H1 (cell line): ENCODE results near the gene TLR9. TPM values are rescaled to one million over a fixed set of nuclear protein-coding genes. Genes with fewer than 3 reads are reported as not detected.

Experiments
- CTCF ChIA-PET: fragments of 300-600 bp; sonication (Branson Sonifier 250); formaldehyde crosslinking; loops from one replicate; lab custom pipeline; 2021; ENCODE audit not compliant: partially characterized antibody; lab: Charles Lee
- POLR2A ChIA-PET: fragments of 300-600 bp; sonication (Branson Sonifier 250); formaldehyde crosslinking; loops from one replicate; lab custom pipeline; 2021; ENCODE audit warnings: inconsistent platforms; ENCODE audit not compliant: partially characterized antibody; lab: Charles Lee
- DNase-seq, 2 experiments: peaks; one replicate each; pipeline versions ENCODE4 v3.0.0 to v3.0.0-alpha.2; 2010 to 2022; ENCODE audit warnings: low spot score in 2 of 2, low read depth in 1 of 2, mixed read lengths in 1 of 2
- FAIRE-seq: peaks from 2 replicates; lab custom pipeline; 2011; peaks lifted over from hg19 to GRCh38; lab: Jason Lieb, UNC
- H2AFZ ChIP-seq: 2 replicates; pipeline ENCODE4 v1.8.1; 2012; ENCODE audit warnings: low read length, inconsistent platforms
- H2AK5ac ChIP-seq: 2 replicates; pipeline ENCODE4 v1.6.1; 2013; ENCODE audit warnings: low read depth, low read length
- H2BK120ac ChIP-seq: replicated peaks from 2 replicates; pipeline ENCODE3; 2013; ENCODE audit warnings: low read depth, low read length, inconsistent platforms
- H2BK12ac ChIP-seq: 2 replicates; pipeline ENCODE4 v1.6.1; 2013; ENCODE audit warnings: low read depth, low read length
- H2BK15ac ChIP-seq: 2 replicates; pipeline ENCODE4 v1.6.1; 2013; ENCODE audit warnings: low read length
- H2BK20ac ChIP-seq: 2 replicates; pipeline ENCODE4 v1.6.1; 2013; ENCODE audit warnings: low read length
- H2BK5ac ChIP-seq: 2 replicates; pipeline ENCODE4 v1.6.1; 2013; ENCODE audit warnings: low read depth, low read length
- H3K14ac ChIP-seq: 2 replicates; pipeline ENCODE4 v1.6.1; 2013; ENCODE audit warnings: inconsistent platforms; ENCODE audit not compliant: insufficient read length
- H3K18ac ChIP-seq: 2 replicates; pipeline ENCODE4 v1.6.1; 2013; ENCODE audit warnings: low read length; ENCODE audit errors: extremely low read depth
- H3K23ac ChIP-seq: 2 replicates; pipeline ENCODE4 v1.6.1; 2013; ENCODE audit warnings: inconsistent platforms; ENCODE audit not compliant: insufficient read length
- H3K23me2 ChIP-seq: 2 replicates; pipeline ENCODE4 v1.6.1; 2013; ENCODE audit warnings: low read depth, low read length
- H3K27ac ChIP-seq: 2 replicates; pipeline ENCODE4 v1.6.1; 2011; ENCODE audit warnings: low read depth, low read length, inconsistent platforms
- H3K27me3 ChIP-seq, 4 experiments: replicated peaks in 1 of 4; 1 replicate in 1 of 4; 2 replicates in 3 of 4; pipeline versions ENCODE4 v1.6.1 to v1.8.1; 2011 to 2013; ENCODE audit warnings: low read length in 3 of 4, mild to moderate bottlenecking in 3 of 4, inconsistent platforms in 2 of 4, mixed read lengths in 2 of 4, moderate library complexity in 1 of 4; ENCODE audit not compliant: control insufficient read depth in 3 of 4, insufficient read depth in 3 of 4; ENCODE audit errors: extremely low read depth in 1 of 4
- H3K36me3 ChIP-seq, 4 experiments: 2 replicates each; pipeline versions ENCODE4 v1.6.1 to v1.8.1; 2011 to 2013; ENCODE audit warnings: mild to moderate bottlenecking in 4 of 4, low read length in 3 of 4, moderate library complexity in 2 of 4, control low read depth in 1 of 4, inconsistent platforms in 1 of 4; ENCODE audit not compliant: insufficient read depth in 4 of 4, control insufficient read depth in 2 of 4
- H3K4ac ChIP-seq: replicated peaks from 2 replicates; pipeline ENCODE3; 2013; ENCODE audit warnings: low read length, low read depth, mixed read lengths, inconsistent platforms; ENCODE audit not compliant: insufficient read length
- H3K4me1 ChIP-seq, 4 experiments: replicated peaks in 1 of 4; 1 replicate in 1 of 4; 2 replicates in 3 of 4; pipeline versions ENCODE4 v1.6.1 to v1.8.1; 2011 to 2013; ENCODE audit warnings: low read length in 3 of 4, inconsistent platforms in 2 of 4, mixed read lengths in 1 of 4; ENCODE audit not compliant: insufficient read depth in 4 of 4, control insufficient read depth in 3 of 4
- H3K4me2 ChIP-seq, 2 experiments: 2 replicates each; pipeline versions ENCODE4 v1.6.1 to v1.8.1; 2011 to 2013; ENCODE audit warnings: low read depth in 2 of 2, low read length in 2 of 2, control low read depth in 1 of 2, inconsistent platforms in 1 of 2, mild to moderate bottlenecking in 1 of 2; ENCODE audit not compliant: insufficient read depth in 1 of 2
- H3K4me3 ChIP-seq, 4 experiments: fragments of 200-600, 300-600 bp in 1 of 4; sonication (generic), shearing (Covaris generic), sonication (Bioruptor Twin) in 1 of 4; 2 replicates each; pipeline versions ENCODE4 v1.5.1 to v1.8.1; 2011 to 2016; ENCODE audit warnings: low read length in 4 of 4, low read depth in 3 of 4, control low read depth in 2 of 4, inconsistent platforms in 2 of 4, mild to moderate bottlenecking in 2 of 4, mixed read lengths in 1 of 4, moderate library complexity in 1 of 4; ENCODE audit not compliant: insufficient read depth in 2 of 4; ENCODE audit errors: extremely low read depth in 1 of 4
- H3K56ac ChIP-seq: replicated peaks from 2 replicates; pipeline ENCODE3; 2013; ENCODE audit warnings: low read depth, mild to moderate bottlenecking, mixed read lengths, low read length, inconsistent platforms; ENCODE audit not compliant: insufficient read length
- H3K79me1 ChIP-seq: 2 replicates; pipeline ENCODE4 v1.6.1; 2013; ENCODE audit warnings: low read depth, low read length, control low read depth
- H3K79me2 ChIP-seq, 2 experiments: 2 replicates each; pipeline versions ENCODE4 v1.6.1 to v1.8.1; 2012 to 2013; ENCODE audit warnings: low read length in 2 of 2, mild to moderate bottlenecking in 2 of 2, inconsistent platforms in 1 of 2; ENCODE audit not compliant: insufficient read depth in 2 of 2, control insufficient read depth in 1 of 2
- H3K9ac ChIP-seq, 4 experiments: replicated peaks in 1 of 4; 1 replicate in 1 of 4; 2 replicates in 3 of 4; pipeline versions ENCODE4 v1.6.1 to v1.8.1; 2011 to 2013; ENCODE audit warnings: low read depth in 3 of 4, low read length in 3 of 4, control low read depth in 2 of 4, mild to moderate bottlenecking in 2 of 4, moderate library complexity in 2 of 4, inconsistent platforms in 1 of 4; ENCODE audit errors: extremely low read depth in 1 of 4
- H3K9me3 ChIP-seq, 2 experiments: 2 replicates each; pipeline versions ENCODE4 v1.6.1 to v1.8.1; 2012 to 2013; ENCODE audit warnings: mild to moderate bottlenecking in 2 of 2, moderate library complexity in 2 of 2, control low read depth in 1 of 2, inconsistent platforms in 1 of 2, low read depth in 1 of 2, low read length in 1 of 2, mixed read lengths in 1 of 2; ENCODE audit not compliant: insufficient read depth in 2 of 2
- H4K20me1 ChIP-seq, 2 experiments: replicated peaks in 1 of 2; 2 replicates each; pipeline versions ENCODE3 to v1.8.1; 2011 to 2013; ENCODE audit warnings: inconsistent platforms in 2 of 2, low read length in 2 of 2, mild to moderate bottlenecking in 1 of 2; ENCODE audit not compliant: insufficient read depth in 2 of 2, control insufficient read depth in 1 of 2
- H4K5ac ChIP-seq: 2 replicates; pipeline ENCODE4 v1.6.1; 2013; ENCODE audit warnings: low read length, low read depth, mixed read lengths, inconsistent platforms; ENCODE audit not compliant: insufficient read length
- H4K8ac ChIP-seq: 2 replicates; pipeline ENCODE4 v1.8.0; 2013; ENCODE audit warnings: mild to moderate bottlenecking, moderate library complexity, low read length, inconsistent platforms; ENCODE audit not compliant: insufficient read depth; ENCODE audit errors: extremely low read depth
- H4K91ac ChIP-seq: replicated peaks from 2 replicates; pipeline ENCODE3; 2013; ENCODE audit warnings: low read length, mixed read lengths, inconsistent platforms; ENCODE audit not compliant: insufficient read length
- GABPA ChIP-seq: IDR thresholded peaks from 2 replicates; pipeline ENCODE4 v1.6.1; 2011; ENCODE audit warnings: mild to moderate bottlenecking, low read length, moderate library complexity, borderline replicate concordance; ENCODE audit not compliant: insufficient read depth
- WGBS, 2 experiments: shearing (Covaris generic) in 1 of 2; methylation state at CpG; one replicate each; pipeline versions ENCODE4 v1.1.6 to v1.1.7; 2013 to 2015; ENCODE audit warnings: low lambda C conversion rate in 2 of 2, mixed read lengths in 2 of 2, inconsistent platforms in 1 of 2, low coverage in 1 of 2, missing lambda C conversion rate in 1 of 2; ENCODE audit not compliant: insufficient replicate concordance in 2 of 2, insufficient coverage in 1 of 2, insufficient read length in 1 of 2; ENCODE audit errors: extremely low coverage in 1 of 2, missing lambda C conversion rate in 1 of 2; 5-methylcytosine and 5-hydroxymethylcytosine counted together
- polyA plus RNA-seq, 7 experiments: library from polyadenylated mRNA; depleted of rRNA in 3 of 7; stranded (reverse) in 5 of 7; unstranded in 2 of 7; fragments of >200 nt in 5 of 7; fragments of 200-250 nt in 2 of 7; gene quantifications; 1 replicate in 5 of 7; 2 replicates in 1 of 7; 4 replicates in 1 of 7; pipeline versions ENCODE4 v1.2.1 to v1.2.3, GENCODE V29; 2011 to 2013; ENCODE audit warnings: missing spikeins in 2 of 7, mixed read lengths in 2 of 7
- total RNA-seq: library from RNA; stranded (reverse); fragmentation: NEBNext Ultra II Directional; extraction: Animal tissue kit (Norgen Biotek cat#: 25700); gene quantifications from 2 replicates; pipeline ENCODE4 v1.2.1, GENCODE V29; 2021

Gene TLR9
- total and polyA plus RNA-seq, 2 of the 8 experiments (the other 6 are each of a cell fraction or from before 2014, with no cell fraction given), result 0.05 TPM; not detected in 1

- no peak overlapping the region for H3K14ac ChIP-seq
- ChIA-PET POLR2A (interaction anchor here (1.0 to 2.4 kb wide), 8 partner anchors 12 to 229 kb away, joined by 3 to 7 read pairs (median 4); partner anchors contain the start of genes TWF2 and WDR82), CTCF (interaction anchor here (0.8 to 20.4 kb wide), 38 partner anchors 11 to 225 kb away, joined by 3 to 336 read pairs (median 6); partner anchors contain the start of genes ALAS1, POC1A, PPM1M and TWF2)
- no peaks in the 10 kb centered on the region for H3K79me1 ChIP-seq
- H3K4ac ChIP-seq, result no peak overlapping the region
- no peak overlapping the region for H2BK15ac ChIP-seq
- H3K4me3 ChIP-seq, result no peak overlapping the region
- no peaks in the 10 kb centered on the region for H3K36me3 ChIP-seq
- H3K56ac ChIP-seq, result no peak overlapping the region
- FAIRE-seq (no peak), DNase-seq (peak in 1 of 2 experiments; percentile 44)
- H4K8ac ChIP-seq, result peak overlapping the region; percentile 14; the same call in 1 of the 2 replicates
- no peaks in the 10 kb centered on the region for H3K9me3 ChIP-seq
- H2AK5ac ChIP-seq, result no peak overlapping the region
- no peaks in the 10 kb centered on the region for H4K20me1 ChIP-seq
- no peak overlapping the region for H4K5ac ChIP-seq
- H2BK5ac ChIP-seq, result no peak overlapping the region
- no peaks in the 10 kb centered on the region for H3K27me3 ChIP-seq
- no peak overlapping the region for H3K4me2 ChIP-seq
- H3K27ac ChIP-seq, result no peak overlapping the region
- 0 out of 2 replicates have a peak overlapping the region, but pooled peaks have one; percentile 9 for H2BK12ac ChIP-seq
- peaks cover 0 to 4% (median 3%) of the 10 kb centered on the region in 4 experiments; a peak in 5 of 7 replicates for H3K4me1 ChIP-seq
- no peak overlapping the region for H2BK20ac ChIP-seq
- no peak overlapping the region for H3K23ac ChIP-seq
- no peaks in the 10 kb centered on the region for H3K79me2 ChIP-seq
- no peak overlapping the region for H3K18ac ChIP-seq
- no peaks in the 10 kb centered on the region for H3K23me2 ChIP-seq
- no peak overlapping the region for H2BK120ac ChIP-seq
- no peak overlapping the region for H2AFZ ChIP-seq
- no peak overlapping the region for H4K91ac ChIP-seq
- WGBS, 2 experiments, result 92% methylated on average over 34 of the region's 34 CpGs; no CpG with 5 or more reads in 1 of the 2 experiments
- no peak overlapping the region for H3K9ac ChIP-seq
- no peak for TF ChIP-seq GABPA
Observed at GRCh38 chr3:52221563-52222318, 3.7 kb downstream of the TLR9 start.
